HG03575 (cell line): ENCODE results near the gene NDUFAF2.

ENCODE experiments used
- ATAC-seq: cut with Tn5 transposase; IDR thresholded peaks from one replicate; pipeline ENCODE4 v1.9.1; 2021; ENCODE audit not compliant: unreplicated experiment, insufficient number of reproducible peaks, low FRiP score; ENCODE audit errors: extremely low read depth

Gene NDUFAF2

GRCh38 chr5:61198606-61199005 is 253.6 kb downstream of the NDUFAF2 start:
- ATAC-seq = no peak

GRCh38 chr5:61200582-61201155 is 255.7 kb downstream of the NDUFAF2 start:
- no peak for ATAC-seq

GRCh38 chr5:61202213-61202612 is 257.2 kb downstream of the NDUFAF2 start:
- no peak for ATAC-seq
